Activated effector memory CD4-positive, alpha-beta T cell treated with anti-CD3 and anti-CD28 coated beads, Interleukin-2, amount 50 U/mL, for 16 hours (primary cell): ENCODE data around the gene ZNF106.
A peak's percentile ranks its signal among the peaks of the same experiment; 100 is the strongest.

Experiments used
- DNase-seq: peaks from one replicate; pipeline ENCODE4 v3.0.0-alpha.2; 2020

ZNF106 gene

GRCh38 chr15:42490671-42491538 is at the start of gene ZNF106:
Gene ZNF106 (minus strand): TSS chr15:42491141. CDS start chr15:42472289, 18,852 bp downstream.
- peak; percentile 95 for DNase-seq

DNA sequence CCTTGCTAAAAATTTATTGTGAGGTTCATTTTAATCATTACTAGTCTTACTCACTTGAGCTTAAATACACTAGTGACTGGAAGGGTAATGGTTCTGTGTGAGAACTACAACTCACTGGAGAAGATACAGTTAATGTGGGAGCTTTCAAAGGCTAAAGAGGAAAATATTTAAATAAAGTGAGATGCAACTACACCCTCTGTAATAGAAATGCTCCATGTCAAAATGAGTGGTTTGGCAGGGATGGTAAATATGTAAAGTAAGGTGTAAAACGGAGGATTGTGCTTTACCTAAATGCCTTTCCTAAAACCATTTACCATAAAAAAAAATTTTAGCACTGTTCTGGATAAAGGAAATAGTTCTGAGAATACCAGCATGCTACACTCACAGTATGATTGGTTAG is 42.3 kb upstream of the ZNF106 start:
- DNase-seq = no peak

DNA sequence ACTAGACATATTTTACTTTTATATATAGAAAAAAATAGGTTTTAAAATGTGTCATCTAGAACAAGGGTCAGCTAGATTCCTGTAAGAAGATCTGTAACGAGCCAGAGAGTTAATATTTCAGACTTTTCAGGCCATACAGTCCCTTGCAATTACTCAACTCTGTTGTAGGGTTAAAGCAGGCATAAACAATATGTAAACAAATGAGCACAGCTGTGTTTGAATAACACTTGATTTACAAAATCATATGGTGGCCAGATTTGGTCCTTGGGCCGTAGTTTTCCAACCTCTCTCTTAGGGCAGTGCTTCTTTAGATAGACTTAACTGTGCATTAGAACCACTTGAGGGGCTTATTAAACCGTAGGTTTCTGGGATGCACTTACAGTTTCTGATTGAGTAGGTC is 38.0 kb upstream of the ZNF106 start:
- no peak for DNase-seq

DNA sequence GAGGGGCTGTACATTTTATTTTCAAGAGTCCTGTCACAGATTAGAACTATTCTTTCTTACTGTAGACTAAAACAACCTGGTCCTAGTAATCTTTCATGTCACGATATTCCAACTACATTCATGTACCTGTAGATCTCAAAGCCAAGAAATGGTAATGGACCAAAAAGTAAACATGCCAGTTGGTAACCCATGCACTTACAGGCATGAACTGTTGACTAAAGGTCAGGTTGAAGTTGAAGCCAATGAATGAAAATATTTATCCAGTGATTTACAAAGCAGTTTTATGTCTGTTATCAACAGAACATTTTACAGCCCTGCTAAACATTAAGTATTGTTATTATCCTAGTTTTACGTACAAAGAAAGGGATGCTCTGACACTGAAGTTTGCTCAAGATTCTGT is 32.4 kb upstream of the ZNF106 start:
- DNase-seq = no peak

GRCh38 chr15:42511007-42511391 is 20.1 kb upstream of the ZNF106 start:
- no peak for DNase-seq

GRCh38 chr15:42510258-42511006 is 19.5 kb upstream of the ZNF106 start:
- no peak for DNase-seq

- no peak for DNase-seq
Measured at GRCh38 chr15:42508263-42508690, 17.3 kb upstream of the ZNF106 start.

GRCh38 chr15:42507514-42507913 is 16.6 kb upstream of the ZNF106 start:
- DNase-seq = no peak

DNA sequence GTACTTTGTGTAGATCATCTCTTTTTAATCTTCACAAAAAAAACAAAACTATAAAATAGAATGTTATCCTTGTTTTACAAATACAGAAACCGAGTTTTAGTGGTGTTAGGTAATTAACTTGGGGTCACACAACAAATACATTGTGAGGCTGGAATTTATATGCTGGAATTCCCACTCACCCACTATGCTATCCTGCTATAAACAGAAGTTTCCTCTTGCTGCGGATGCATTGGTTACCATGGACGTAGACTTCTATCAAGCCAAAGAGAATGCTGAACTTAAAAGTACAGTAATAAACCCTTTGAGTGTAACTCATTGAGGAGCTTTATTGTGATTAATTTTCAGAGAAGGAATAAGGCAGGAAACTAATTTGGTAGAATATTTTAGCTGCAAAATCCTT is 13.7 kb upstream of the ZNF106 start:
- no peak for DNase-seq

GRCh38 chr15:42503825-42504224 is 12.9 kb upstream of the ZNF106 start:
- no peak for DNase-seq

DNA sequence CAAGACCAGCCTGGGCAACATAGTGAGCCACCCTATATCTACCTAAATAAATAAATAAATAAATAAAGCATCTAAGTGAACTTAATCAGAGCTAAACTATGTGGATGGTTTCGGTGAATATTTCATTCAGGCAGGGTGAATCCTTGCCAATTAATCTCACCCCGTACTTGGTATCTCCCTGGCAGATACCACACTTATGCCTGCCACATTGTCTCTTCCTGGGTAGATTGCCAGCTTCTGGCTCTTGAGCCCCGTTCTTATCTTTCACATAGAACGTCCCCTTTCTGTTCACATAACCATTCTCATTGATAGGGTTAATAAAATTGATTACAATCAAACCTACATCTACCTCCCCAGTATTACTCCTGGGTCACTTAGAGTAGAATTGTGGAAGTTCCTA is 11.5 kb upstream of the ZNF106 start:
- DNase-seq = no peak

GRCh38 chr15:42499858-42500609 is 9.1 kb upstream of the ZNF106 start:
- no peak for DNase-seq

- no peak for DNase-seq
Measured at GRCh38 chr15:42498212-42499068, 7.5 kb upstream of the ZNF106 start.

DNA sequence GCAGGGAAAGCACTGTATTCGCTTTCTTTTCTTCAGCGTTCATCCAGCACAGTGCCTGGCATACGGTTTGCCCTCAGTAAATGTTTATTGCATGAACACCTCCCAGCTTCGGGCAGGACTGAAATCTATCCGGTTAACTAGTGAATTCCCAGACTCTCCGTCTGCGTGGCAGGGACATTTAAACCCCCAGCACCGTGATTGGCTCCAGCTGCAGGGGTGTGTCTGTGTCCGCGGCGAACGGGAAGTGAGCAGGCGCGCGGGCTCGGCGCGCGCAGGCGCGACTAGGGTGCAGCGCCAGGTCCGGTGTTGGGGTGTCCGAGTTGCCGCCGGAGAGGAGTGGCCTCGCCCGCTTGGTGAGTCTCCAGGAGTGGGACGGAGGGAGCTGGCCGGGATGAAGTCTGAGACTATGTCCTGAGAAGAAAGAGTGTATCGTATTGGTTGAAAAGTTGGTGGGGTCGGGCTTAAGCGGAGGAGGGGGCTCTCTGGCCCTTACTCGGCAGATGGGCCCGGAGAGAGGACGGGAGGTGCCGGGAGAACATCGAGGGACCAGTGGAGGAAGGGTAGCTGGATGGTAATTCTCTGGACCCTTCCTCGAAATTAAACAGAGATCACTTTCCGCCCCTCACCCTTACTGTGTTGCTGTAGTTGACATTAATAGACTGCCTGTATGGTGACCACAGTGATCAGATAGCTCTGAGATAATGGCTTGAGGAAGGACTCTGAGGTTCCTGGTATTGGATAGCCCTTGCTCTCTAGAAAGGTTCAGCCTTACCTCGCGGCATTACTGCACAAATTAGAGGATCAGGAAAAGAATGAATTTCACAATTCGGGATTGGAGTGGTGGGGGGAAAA is 4.6 kb upstream of the ZNF106 start, which contains the start of gene SNAP23:
TSS of gene SNAP23 (plus strand) at position 274 of the 852 bp plus-strand sequence. CDS start 16,213 bp downstream, outside the sequence.
- peak; percentile 94 for DNase-seq

GRCh38 chr15:42494998-42495360 is 4.0 kb upstream of the ZNF106 start:
- peak; percentile 83 for DNase-seq

DNA sequence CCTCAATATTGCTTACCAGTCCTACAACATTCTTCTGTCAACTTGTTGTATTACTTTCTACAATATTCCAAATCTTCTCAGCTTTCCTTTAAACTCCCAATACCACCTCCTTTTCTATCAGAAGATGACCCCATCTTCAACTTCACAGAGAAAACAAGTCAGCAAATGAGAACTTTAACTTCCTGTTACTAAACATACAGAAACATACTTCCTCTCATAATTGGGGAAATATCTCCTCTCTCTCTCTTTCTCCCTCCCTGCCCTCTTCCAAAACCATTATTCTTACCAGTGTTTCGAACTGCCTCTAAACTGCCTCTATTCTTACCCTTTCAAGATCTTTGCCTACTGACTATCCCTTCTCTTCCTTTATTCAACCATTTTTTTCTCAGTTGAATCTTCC is 2.7 kb upstream of the ZNF106 start:
- no peak for DNase-seq

DNA sequence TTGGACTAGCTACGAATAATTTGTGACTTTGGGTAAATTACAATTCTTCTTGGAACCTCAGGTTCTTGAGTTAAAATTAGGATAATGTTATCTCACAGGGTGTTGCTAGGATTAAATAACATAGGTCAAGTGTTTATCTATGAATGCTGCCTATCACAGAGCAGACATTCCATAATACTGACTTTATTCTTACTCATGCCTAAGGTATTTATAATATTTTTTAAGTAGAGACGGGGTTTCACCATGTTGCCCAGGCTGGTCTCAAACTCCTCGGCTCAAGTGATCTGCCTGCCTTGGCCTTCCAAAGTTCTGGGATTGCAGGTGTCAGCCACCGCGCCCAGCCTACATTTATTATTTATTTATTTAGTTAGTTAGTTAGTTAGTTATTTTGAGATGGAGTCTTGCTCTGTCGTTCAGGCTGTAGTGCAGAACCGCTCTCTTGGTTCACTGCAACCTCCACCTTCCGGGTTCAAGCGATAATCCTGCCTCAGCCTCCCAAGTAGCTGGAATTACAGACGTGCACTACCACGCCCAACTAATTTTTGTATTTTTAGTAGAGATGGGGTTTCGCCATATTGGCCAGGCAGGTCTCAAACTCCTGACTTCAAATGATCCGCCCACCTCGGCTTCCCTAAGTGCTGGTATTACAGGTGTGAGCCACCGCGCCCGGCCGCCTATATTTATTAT is 741 bp upstream of the ZNF106 start:
- DNase-seq = no peak

DNA sequence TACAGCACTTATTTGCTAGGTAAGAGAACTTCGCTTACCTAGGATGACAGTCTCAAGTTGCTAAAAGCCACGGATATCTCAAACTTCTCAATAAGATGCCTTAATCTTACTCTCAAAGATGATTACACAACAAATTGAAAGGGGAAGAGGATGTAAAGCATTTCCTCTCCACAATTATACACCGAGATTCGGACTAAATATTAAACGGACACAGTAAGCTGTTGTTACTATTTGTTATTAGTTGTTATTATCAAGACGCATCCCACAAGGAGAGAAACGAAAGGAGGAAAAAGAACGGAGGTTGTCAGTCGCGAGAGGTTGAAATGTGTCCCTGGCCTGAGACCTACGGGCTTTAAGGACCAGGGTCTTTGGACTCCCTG is 660 bp downstream of the ZNF106 start:
- DNase-seq = no peak

DNA sequence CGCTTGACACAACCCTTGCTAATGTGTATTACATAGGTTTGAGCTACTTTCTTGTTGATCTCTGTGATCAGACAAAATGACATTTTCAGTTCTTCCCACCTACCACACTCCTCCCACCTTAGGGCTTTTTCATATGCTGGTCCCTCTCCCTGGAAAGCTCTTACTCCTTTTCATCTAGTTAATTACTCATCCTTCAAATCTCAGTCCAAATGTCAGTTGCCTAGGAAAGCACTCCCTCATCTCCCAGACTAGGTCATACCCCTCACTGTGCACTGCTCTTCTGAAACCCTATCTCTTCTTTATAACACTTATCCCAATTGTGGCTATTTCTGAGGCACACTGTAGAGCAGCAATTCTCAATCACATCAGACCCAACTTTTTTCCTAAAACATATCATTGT is 7.3 kb downstream of the ZNF106 start:
- DNase-seq = no peak

DNA sequence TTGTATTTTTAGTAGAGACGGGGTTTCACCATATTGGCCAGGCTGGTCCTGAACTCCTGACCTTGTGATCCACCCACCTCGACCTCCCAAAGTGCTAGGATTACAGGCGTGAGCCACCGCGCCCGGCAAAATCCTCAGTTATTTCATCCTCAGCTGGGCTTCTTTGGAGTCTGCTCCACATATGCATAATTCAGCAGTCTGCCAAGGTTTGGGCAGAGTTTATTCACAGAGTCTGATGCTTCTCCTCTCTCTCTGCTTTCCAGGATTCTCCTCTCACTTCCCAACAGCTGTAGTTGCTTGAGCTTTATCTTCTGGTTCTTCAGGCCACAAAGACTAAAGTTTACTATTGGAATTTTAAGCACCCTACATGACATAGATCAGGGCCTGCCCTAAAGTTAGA is 8.2 kb downstream of the ZNF106 start:
- no peak for DNase-seq

- DNase-seq = no peak
Measured at GRCh38 chr15:42474827-42475226, 16.1 kb downstream of the ZNF106 start.
